Mononuclear cell (primary cell): ENCODE measurements around the gene PLLP. TPM values are rescaled to one million over a fixed set of nuclear protein-coding genes. Genes with fewer than 3 reads are reported as not detected.
"Not testable (repeated sequence)": the region's sequence is repeated elsewhere in the genome, so short reads cannot be mapped to it uniquely, and the experiment has no call there.

Experiments used
- H3K27me3 ChIP-seq: 2 replicates; pipeline ENCODE4 v1.6.0; 2011; ENCODE audit warnings: low read length, control low read depth; ENCODE audit not compliant: insufficient read depth
- H3K4me1 ChIP-seq: 2 replicates; pipeline ENCODE4 v1.5.1; 2011; ENCODE audit warnings: mild to moderate bottlenecking, low read length, control low read depth; ENCODE audit not compliant: insufficient read depth
- H3K4me3 ChIP-seq: 2 replicates; pipeline ENCODE4 v1.5.1; 2011; ENCODE audit warnings: mild to moderate bottlenecking, low read length, moderate library complexity
- H3K9me3 ChIP-seq: 2 replicates; pipeline ENCODE4 v1.5.1; 2011; ENCODE audit warnings: low read depth, mild to moderate bottlenecking, control low read depth, low read length
- total RNA-seq: library from RNA; depleted of rRNA; stranded (reverse); fragments of >200 nt; gene quantifications from one replicate; pipeline ENCODE4 v1.2.3, GENCODE V29; 2012

The PLLP gene
- total RNA-seq, 1 donor, result 0.63 TPM

DNA sequence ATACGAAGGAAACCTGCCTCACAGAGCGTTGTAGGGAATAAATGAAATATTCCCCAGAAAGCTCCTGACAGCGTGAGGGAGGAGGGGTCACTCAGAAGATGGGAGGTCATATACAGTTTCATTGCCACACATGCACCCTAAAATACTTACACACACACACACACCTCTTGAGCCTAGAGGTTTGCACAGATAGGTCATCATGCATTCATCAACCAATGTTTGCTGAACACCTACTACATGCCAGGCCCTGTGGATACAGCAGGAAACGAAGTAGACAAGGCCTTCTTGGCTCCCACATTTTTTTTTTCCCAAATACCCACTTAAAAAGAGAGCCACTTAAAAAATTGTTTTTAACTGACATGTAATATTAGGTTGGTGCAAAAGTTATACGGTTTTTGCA, 907 bp upstream of the PLLP start:
- Histone ChIP-seq H3K4me3 (no peak overlapping the region), H3K27me3 (peaks cover 31% of the 10 kb centered on the region), H3K4me1 (peaks cover 14% of the 10 kb centered on the region), H3K9me3 (no peaks in the 10 kb centered on the region)

DNA sequence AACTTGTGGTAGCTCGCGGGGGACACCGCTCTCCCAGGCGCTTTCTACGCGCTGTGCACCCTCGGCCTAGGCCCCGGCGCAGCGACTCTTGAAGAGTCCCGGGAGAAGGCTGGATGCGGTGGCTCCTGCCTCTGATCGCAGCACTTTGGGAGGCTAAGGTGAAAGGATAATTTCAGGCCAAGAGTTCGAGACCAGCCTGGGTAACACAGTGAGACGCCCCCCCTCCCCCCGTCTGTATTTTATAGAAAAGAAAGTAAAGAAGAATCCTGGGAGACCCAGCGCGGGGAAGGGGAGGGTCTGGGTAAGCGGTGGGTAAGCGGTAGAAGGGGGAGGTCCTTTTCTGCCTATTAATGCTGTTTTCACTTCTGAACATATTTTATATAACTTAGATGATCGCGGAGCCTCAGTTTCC, 486 bp upstream of the PLLP start:
- Histone ChIP-seq H3K9me3 (no peaks in the 10 kb centered on the region), H3K4me3 (peak overlapping the region; percentile 30), H3K27me3 (peaks cover 31% of the 10 kb centered on the region), H3K4me1 (peaks cover 14% of the 10 kb centered on the region)

DNA sequence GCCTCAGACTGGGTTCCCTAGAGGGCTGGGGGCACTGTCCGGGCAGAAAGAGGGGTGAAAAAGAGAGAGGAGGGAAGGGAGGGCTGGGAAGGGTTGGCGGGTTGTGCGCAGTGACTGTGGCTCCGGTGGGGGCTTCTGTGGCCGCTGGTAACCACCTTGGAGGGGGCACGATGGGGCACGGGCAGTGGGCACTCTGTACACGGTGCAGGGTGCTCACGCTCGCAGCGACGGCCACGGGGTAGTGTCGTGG, 588 bp downstream of the PLLP start:
- no peaks in the 10 kb centered on the region for H3K9me3 ChIP-seq
- H3K4me1 ChIP-seq, result peaks cover 14% of the 10 kb centered on the region
- peaks cover 31% of the 10 kb centered on the region for H3K27me3 ChIP-seq
- no peak overlapping the region for H3K4me3 ChIP-seq

DNA sequence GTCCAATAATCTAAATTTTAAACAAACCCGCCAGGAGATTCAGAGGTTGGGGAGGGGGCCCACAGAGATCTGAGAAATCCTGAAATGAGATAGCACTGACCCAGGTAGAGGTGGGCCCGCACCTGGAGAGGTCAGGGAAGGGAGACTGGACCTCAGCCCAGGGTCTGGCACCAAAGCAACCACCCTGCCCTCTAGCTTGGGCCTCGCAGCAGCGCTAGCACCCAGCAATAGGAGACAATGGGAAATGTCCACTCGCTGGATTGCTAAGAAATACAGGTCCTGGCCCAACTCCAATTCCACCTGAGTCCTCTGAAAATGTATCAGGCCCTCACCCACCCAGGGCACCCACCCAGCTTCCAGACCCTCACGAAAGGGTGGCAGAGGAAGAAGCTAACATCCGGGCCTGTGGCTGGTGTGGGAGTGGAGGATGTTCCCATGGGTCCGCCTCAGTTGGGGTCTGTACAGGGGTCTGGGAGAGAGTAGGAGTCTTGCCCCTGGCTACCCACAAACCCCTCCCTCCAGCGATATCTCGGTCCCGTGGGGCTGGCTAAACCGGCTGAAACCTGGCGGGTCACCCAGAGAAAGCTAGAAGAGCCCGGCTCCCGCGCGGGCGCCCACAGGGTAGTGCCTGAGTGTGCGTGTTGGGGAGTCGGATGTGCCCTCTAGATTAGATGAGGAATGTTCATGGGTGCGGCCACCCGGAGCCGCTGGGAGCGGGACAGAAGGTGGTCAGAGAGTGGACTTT, 1.1 kb downstream of the PLLP start:
- Histone ChIP-seq H3K9me3 (no peaks in the 10 kb centered on the region), H3K4me1 (peaks cover 19% of the 10 kb centered on the region), H3K4me3 (no peak overlapping the region), H3K27me3 (peaks cover 31% of the 10 kb centered on the region)

DNA sequence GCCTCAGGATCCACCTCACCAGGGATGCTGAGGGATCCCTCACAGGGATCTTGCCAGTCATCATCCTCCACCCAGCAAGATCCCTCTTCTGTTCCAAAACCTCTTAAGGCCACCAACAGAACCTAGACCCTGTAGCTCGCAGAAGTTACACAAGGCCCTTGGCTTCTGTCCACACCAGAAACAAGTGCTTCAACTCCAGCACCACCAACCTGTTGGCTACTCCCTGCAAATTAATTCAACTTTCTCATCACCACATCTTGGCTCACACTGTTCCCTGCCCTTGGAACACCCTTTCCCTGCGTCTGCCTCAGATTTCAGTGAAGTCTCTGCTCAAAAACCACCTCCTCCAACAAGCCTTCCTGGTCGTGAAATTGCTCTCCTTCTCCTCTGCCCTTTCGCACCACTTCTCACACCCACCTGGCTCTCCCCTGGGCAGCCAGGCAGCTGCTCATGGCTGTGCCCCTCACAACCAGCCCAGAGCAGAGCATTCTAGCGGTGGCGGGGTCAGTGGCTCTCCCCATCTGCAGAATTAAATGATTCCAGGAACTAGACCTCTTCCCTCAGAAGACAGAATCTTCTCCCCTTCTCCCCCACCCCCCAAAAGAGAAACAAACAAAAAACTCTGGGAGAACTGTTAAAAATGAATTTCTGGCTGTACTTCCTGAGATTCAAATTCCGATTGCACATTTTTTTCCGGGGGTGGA, 1.8 kb downstream of the PLLP start:
- Histone ChIP-seq H3K9me3 (no peaks in the 10 kb centered on the region), H3K4me3 (no peak overlapping the region), H3K27me3 (peaks cover 31% of the 10 kb centered on the region), H3K4me1 (peaks cover 27% of the 10 kb centered on the region)

DNA sequence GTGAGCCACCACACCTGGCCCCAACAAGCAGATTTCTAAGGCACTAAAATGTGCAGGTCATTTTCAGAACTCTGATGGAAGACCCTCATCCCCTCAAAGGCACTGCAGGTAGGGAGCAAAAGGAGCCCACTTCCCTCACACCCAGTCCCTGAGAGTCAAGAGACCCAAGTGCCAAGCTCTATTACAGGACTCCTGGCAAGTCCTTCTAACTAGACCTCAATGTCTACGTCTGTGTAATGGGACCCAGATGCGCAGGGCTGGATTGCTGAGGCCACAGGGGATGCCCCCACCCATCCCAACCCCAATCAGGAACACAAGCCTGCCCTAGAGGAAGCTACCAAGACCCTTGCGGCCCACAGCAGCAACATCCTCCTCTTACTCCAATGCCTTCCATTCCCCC, 2.7 kb downstream of the PLLP start:
- peaks cover 31% of the 10 kb centered on the region for H3K27me3 ChIP-seq
- peaks cover 35% of the 10 kb centered on the region for H3K4me1 ChIP-seq

DNA sequence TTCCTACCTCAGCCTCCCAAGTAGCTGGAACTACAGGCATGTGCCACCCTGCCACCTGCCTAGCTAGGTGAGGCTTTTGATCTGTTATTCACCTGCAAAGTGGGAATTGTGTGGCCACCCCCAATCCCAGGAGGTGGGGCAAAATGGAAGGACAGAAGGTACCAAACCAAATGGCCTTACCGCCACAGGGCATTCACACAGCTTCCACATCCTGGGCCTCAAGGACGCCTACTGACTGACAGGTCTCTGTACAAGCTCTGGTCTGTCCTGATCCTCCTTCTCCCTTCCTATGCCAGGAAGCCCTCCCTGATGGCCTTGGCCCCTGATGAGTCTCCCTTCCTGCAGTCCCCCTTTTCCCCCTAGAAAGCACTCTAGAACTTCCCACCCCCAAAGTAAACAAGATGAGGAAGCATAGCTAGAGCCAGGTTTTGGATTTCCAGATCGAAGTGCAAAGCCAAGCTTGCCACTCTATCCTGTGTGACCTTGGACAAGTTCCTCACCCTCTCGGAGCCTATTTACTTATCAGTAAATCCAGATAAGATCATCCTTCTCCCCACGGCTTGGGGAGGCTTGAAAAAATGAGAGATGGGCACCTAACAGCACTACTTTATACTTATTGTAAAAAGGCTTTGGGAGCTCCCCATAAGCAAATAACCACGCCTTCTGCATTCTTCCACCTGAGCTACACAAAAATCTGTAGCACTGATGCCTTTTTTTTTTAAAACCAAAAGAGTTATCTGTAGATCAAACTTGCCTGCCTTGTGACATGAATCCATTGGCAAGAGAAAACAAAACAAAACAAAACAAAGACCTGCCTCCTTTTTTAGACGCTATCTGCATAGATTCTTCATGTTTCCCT, 4.5 kb downstream of the PLLP start:
- H3K27me3 ChIP-seq, result peaks cover 25% of the 10 kb centered on the region
- no peak overlapping the region for H3K4me3 ChIP-seq
- H3K4me1 ChIP-seq, result peaks cover 44% of the 10 kb centered on the region
- H3K9me3 ChIP-seq, result no peaks in the 10 kb centered on the region

More for the DNA sequence above, 2.7 kb downstream of the PLLP start:
- Histone ChIP-seq H3K4me3 (no peak overlapping the region), H3K9me3 (no peaks in the 10 kb centered on the region)

DNA sequence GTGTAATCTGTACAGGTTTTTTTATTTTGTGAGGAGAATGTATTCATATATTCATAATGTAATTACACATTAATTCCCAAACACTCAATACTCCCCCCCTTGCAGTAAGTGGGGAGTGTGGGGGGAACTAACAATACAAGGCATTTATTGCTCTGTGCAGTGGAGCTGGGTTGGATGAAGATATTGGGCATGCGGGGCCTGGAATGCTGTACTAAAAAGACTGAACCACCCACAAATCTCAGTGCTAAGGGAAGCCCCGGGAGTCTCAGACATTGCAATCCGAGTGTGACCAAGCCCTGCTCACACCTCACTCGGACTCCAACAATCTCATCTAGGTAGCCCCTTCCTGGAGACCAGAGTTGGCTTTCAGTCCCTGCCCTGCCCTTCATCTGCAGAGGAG, 6.0 kb downstream of the PLLP start:
- H3K4me3 ChIP-seq, result no peak overlapping the region
- H3K4me1 ChIP-seq, result peaks cover 33% of the 10 kb centered on the region
- peaks cover 10% of the 10 kb centered on the region for H3K27me3 ChIP-seq
- H3K9me3 ChIP-seq, result no peaks in the 10 kb centered on the region

DNA sequence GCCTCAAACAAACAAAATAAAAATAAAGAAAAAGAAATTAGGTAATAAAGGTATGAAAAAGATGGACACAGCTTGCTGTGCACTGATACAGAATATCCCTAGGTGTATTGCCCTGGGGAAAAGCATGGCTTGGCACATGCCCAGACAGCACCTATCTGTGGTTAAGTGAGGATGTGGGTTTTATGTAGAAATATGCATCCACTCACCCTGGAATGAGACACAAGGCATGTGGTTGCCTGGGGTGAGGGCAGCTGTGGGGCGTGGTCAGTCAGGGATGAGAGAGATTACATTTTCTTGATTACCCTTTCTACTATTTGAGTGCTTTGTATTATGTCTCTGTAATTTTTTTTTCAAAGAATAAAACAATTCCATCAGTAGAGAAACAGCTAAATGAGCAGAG, 6.9 kb downstream of the PLLP start:
- Histone ChIP-seq H3K4me1 (peaks cover 33% of the 10 kb centered on the region), H3K27me3 (peaks cover under 1% of the 10 kb centered on the region), H3K9me3 (no peaks in the 10 kb centered on the region), H3K4me3 (no peak overlapping the region)

DNA sequence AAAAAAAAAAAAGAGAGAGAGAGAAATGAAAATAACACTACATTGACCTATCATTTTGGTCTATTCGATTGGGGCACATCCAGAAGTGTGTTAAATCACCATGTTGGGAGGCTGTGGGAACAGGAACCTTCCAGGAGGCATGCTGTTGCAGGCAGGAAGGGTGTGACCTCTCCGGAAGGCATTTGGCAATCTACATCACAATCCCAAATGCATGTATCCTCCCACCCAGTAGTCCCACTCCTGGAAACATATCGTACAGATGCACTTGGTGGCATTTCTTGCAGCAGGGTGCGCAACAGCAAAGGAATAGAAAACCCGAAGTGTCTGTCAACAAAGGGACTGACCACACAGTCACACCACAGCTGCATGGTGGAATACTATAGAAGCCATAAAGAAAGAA, 7.9 kb downstream of the PLLP start:
- H3K27me3 ChIP-seq, result no peaks in the 10 kb centered on the region
- H3K4me3 ChIP-seq, result no peak overlapping the region
- no peaks in the 10 kb centered on the region for H3K9me3 ChIP-seq
- peaks cover 33% of the 10 kb centered on the region for H3K4me1 ChIP-seq

DNA sequence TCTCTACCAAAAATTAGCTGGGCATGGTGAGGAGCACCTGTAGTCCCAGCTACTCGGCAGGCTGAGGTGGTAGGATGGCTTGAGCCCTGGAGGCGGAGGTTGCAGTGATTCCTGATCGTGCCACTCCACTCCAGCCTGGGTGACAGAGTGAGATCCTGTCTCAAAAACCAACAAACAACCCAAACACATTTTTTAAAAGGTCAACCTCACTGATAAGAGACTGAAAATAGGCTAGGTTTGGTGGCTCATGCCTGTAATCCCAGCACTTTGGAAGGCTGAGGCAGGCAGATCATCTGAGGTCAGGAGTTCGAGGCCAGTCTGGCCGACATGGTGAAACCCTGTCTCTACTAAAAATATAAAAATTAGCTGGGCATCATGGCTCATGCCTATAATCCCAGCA, 8.5 kb downstream of the PLLP start:
- H3K4me1 ChIP-seq, result peaks cover 33% of the 10 kb centered on the region
- not testable (repeated sequence) for H3K9me3 ChIP-seq, H3K4me3 ChIP-seq, H3K27me3 ChIP-seq

DNA sequence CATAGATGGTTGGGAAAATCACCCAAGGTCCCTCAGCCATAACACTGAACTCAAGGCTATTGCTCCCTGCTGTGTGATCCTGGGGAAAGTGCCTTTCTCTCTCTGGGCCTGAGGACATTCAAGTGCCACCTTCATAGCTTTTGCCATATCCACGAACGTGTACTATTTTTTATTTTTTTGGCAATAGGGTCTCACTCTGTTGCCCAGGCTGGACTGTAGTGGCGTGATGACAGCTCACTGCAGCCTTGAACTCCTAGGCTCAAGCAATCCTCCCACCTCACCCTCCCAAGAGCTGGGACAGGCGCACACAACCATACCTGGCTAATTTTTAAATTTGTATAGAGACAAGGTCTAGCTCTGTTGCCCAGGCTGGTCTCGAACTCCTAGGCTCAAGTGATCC, 10.6 kb downstream of the PLLP start:
- H3K27me3 ChIP-seq, result no peaks in the 10 kb centered on the region
- no peak overlapping the region for H3K4me3 ChIP-seq
- no peaks in the 10 kb centered on the region for H3K9me3 ChIP-seq
- peaks cover 32% of the 10 kb centered on the region for H3K4me1 ChIP-seq

DNA sequence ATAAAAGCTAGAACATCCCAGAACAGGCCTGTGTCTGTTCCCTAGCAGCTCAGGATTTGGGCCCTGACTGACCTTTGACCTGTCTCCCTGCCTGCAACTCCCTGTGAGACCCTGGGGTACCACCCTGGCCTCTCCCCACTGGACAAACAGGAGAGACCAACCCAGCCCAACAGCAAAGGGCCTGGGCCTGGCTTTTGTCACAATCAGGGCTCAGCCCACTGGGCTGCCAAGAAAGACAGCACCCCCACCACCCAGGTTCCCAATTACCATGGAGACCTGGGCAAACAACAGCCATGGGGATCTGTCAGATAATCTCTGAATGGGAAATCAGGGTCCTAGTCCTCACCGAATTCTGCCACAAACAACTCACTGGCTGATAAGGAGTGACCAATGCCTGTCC, 11.1 kb downstream of the PLLP start:
- Histone ChIP-seq H3K9me3 (no peaks in the 10 kb centered on the region), H3K4me1 (peaks cover 28% of the 10 kb centered on the region), H3K4me3 (no peak overlapping the region), H3K27me3 (no peaks in the 10 kb centered on the region)

DNA sequence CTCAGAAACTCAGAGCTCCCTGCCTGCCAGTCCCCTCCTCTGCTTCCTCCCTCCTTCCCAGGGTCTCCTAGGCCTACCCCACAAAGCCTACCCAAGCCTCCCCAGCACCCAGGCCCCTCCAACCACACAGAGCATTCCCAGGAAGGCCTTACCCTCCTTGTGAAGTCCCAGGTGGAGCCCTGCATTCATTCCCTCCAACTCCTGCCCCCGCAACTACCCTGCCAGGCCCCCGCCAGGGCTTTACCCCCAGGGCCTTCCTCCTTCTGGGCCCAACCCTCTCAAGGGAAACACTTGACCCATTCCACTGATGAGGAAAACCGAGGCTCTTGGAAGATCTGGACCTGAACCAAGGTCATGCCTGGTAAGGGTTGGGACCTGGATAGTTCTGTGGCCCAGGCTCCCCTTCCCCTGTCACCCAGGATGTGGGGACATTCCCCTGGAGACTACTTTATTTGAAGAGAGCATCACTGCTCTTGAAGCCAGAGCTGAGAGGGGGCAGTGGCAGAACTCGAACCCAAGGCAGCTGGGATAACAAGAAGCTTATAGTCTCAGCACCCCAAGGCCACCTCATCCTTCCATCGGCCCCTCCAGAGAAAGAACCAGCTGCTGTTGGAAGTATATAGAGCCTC, 12.5 kb downstream of the PLLP start:
- Histone ChIP-seq H3K4me3 (no peak overlapping the region), H3K9me3 (no peaks in the 10 kb centered on the region), H3K27me3 (no peaks in the 10 kb centered on the region), H3K4me1 (peaks cover 14% of the 10 kb centered on the region)

DNA sequence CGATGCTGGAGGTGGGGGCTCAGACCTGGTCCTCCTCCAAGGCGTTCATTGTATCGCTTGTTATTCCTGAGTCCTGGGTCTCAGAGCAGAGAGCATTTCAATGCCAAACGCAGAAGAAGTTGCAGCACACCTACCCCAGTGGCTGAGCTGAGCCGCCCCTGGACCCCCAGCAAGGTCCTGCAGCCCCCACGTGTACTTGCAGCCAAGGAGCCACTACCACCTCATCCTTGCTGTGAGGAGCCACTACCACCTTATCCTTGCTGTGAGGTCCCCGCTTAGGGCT, 13.5 kb downstream of the PLLP start:
- Histone ChIP-seq H3K9me3 (no peaks in the 10 kb centered on the region), H3K4me1 (peaks cover 10% of the 10 kb centered on the region), H3K4me3 (no peak overlapping the region), H3K27me3 (no peaks in the 10 kb centered on the region)
